Measurements from ENCODE around the gene LRIG1. TPM values are rescaled to one million over a fixed set of nuclear protein-coding genes. Genes with fewer than 3 reads are reported as not detected.

LRIG1 gene
- total RNA-seq (10 to 100 TPM; 37.9 to 38.2 TPM), polyA plus RNA-seq (47.9 TPM)

- H3K27ac ChIP-seq (ENCODE audit: low read depth, low read length) = peak within 1 kb of the TSS; percentile 55
- peak within 1 kb of the TSS; percentile 55 to 93 (median 86) for H3K27ac Mint-ChIP-seq
- H3K36me3 ChIP-seq (ENCODE audit: insufficient read depth, low read length) = no peaks in the 10 kb centered on the region
- DNase-seq = peak; percentile 90 to 98 (median 97)
- peaks cover 0 to 3% (median 0%) of the 10 kb centered on the region in 3 donors for H3K36me3 Mint-ChIP-seq
- no peaks in the 10 kb centered on the region for H3K27me3 Mint-ChIP-seq
- H3K27me3 ChIP-seq (ENCODE audit: insufficient read depth, low read length, poor library complexity, severe bottlenecking) = no peaks in the 10 kb centered on the region
- ChIA-PET POLR2A (interaction anchor here (0.5 to 2.1 kb wide), 3 partner anchors 10 to 201 kb away, joined by 3 to 11 read pairs (median 4); no protein-coding TSS in a partner anchor), CTCF (interaction anchor here (0.8 to 1.7 kb wide), 4 partner anchors 9 to 94 kb away, joined by 3 to 7 read pairs (median 4); no protein-coding TSS in a partner anchor)
- H3K9me3 ChIP-seq (ENCODE audit: low read length) = no peaks in the 10 kb centered on the region
- H3K4me3 ChIP-seq (ENCODE audit: low read length) = peak within 1 kb of the TSS; percentile 68
- H3K9me3 Mint-ChIP-seq = no peaks in the 10 kb centered on the region
- peak within 1 kb of the TSS; percentile 90 to 98 (median 95) for H3K4me3 Mint-ChIP-seq
- peaks cover 46% of the 10 kb centered on the region for H3K4me1 ChIP-seq (ENCODE audit: insufficient read depth, low read length)
- H3K4me1 Mint-ChIP-seq = peaks cover 62 to 70% (median 65%) of the 10 kb centered on the region in 3 donors
These were observed at the start of gene LRIG1 for GRCh38 chr3:66500576-66501482. Gene LRIG1, minus strand, starts transcription at chr3:66501022. Its CDS starts 615 bp downstream, at chr3:66500407.

GRCh38 chr3:66544619-66545429 lies 44.0 kb upstream of the LRIG1 start:
- no peaks in the 10 kb centered on the region for H3K4me1 Mint-ChIP-seq
- ChIA-PET POLR2A (no interaction called here), CTCF (no interaction called here)
- peaks cover 0 to 4% (median 0%) of the 10 kb centered on the region in 3 donors for H3K36me3 Mint-ChIP-seq
- no peaks in the 10 kb centered on the region for H3K27me3 ChIP-seq (ENCODE audit: insufficient read depth, low read length, poor library complexity, severe bottlenecking)
- no peak overlapping the region for H3K4me3 ChIP-seq (ENCODE audit: low read length)
- H3K27ac Mint-ChIP-seq = no peak overlapping the region
- no peaks in the 10 kb centered on the region for H3K36me3 ChIP-seq (ENCODE audit: insufficient read depth, low read length)
- no peaks in the 10 kb centered on the region for H3K9me3 ChIP-seq (ENCODE audit: low read length)
- no peak for DNase-seq
- no peak overlapping the region for H3K27ac ChIP-seq (ENCODE audit: low read depth, low read length)
- H3K4me3 Mint-ChIP-seq = no peak overlapping the region
- peaks cover 0 to 8% (median 0%) of the 10 kb centered on the region in 5 donors for H3K9me3 Mint-ChIP-seq
- H3K27me3 Mint-ChIP-seq = peaks cover 0 to 3% of the 10 kb centered on the region in 2 donors
- H3K4me1 ChIP-seq (ENCODE audit: insufficient read depth, low read length) = no peaks in the 10 kb centered on the region

- Histone ChIP-seq H3K4me3 (ENCODE audit: low read length) (no peak overlapping the region), H3K4me1 (ENCODE audit: insufficient read depth, low read length) (no peaks in the 10 kb centered on the region), H3K36me3 (ENCODE audit: insufficient read depth, low read length) (no peaks in the 10 kb centered on the region), H3K27me3 (ENCODE audit: insufficient read depth, low read length, poor library complexity, severe bottlenecking) (no peaks in the 10 kb centered on the region), H3K27ac (ENCODE audit: low read depth, low read length) (no peak overlapping the region), H3K9me3 (ENCODE audit: low read length) (no peaks in the 10 kb centered on the region)
- peaks cover 0 to 4% (median 0%) of the 10 kb centered on the region in 3 donors for H3K36me3 Mint-ChIP-seq
- DNase-seq = no peak
- H3K4me1 Mint-ChIP-seq = no peaks in the 10 kb centered on the region
- ChIA-PET CTCF (interaction anchor here (0.8 kb wide), 1 partner anchor 134 kb away, joined by 4 read pairs; no protein-coding TSS in a partner anchor), POLR2A (interaction anchor here (0.7 kb wide), 1 partner anchor 292 kb away, joined by 5 read pairs; no protein-coding TSS in a partner anchor)
- no peaks in the 10 kb centered on the region for H3K27me3 Mint-ChIP-seq
- peaks cover 0 to 8% (median 0%) of the 10 kb centered on the region in 5 donors for H3K9me3 Mint-ChIP-seq
- H3K4me3 Mint-ChIP-seq = no peak overlapping the region
- no peak overlapping the region for H3K27ac Mint-ChIP-seq
These were observed 41.3 kb upstream of the LRIG1 start for GRCh38 chr3:66542153-66542552.

GRCh38 chr3:66539466-66539989 lies 38.7 kb upstream of the LRIG1 start:
- H3K27me3 Mint-ChIP-seq = no peaks in the 10 kb centered on the region
- H3K4me3 Mint-ChIP-seq = no peak overlapping the region
- no peaks in the 10 kb centered on the region for H3K27me3 ChIP-seq (ENCODE audit: insufficient read depth, low read length, poor library complexity, severe bottlenecking)
- DNase-seq = no peak
- H3K9me3 Mint-ChIP-seq = peaks cover 0 to 8% (median 0%) of the 10 kb centered on the region in 5 donors
- H3K27ac ChIP-seq (ENCODE audit: low read depth, low read length) = no peak overlapping the region
- H3K4me1 Mint-ChIP-seq = no peaks in the 10 kb centered on the region
- ChIA-PET POLR2A (no interaction called here), CTCF (no interaction called here)
- H3K27ac Mint-ChIP-seq = no peak overlapping the region
- peaks cover 0 to 4% (median 0%) of the 10 kb centered on the region in 3 donors for H3K36me3 Mint-ChIP-seq
- no peaks in the 10 kb centered on the region for H3K9me3 ChIP-seq (ENCODE audit: low read length)
- no peak overlapping the region for H3K4me3 ChIP-seq (ENCODE audit: low read length)
- H3K4me1 ChIP-seq (ENCODE audit: insufficient read depth, low read length) = no peaks in the 10 kb centered on the region
- no peaks in the 10 kb centered on the region for H3K36me3 ChIP-seq (ENCODE audit: insufficient read depth, low read length)

GRCh38 chr3:66538390-66538789 lies 37.6 kb upstream of the LRIG1 start:
- no peak overlapping the region for H3K27ac Mint-ChIP-seq
- ChIA-PET POLR2A (no interaction called here), CTCF (no interaction called here)
- DNase-seq = no peak
- Histone ChIP-seq H3K4me3 (ENCODE audit: low read length) (no peak overlapping the region), H3K27me3 (ENCODE audit: insufficient read depth, low read length, poor library complexity, severe bottlenecking) (no peaks in the 10 kb centered on the region), H3K27ac (ENCODE audit: low read depth, low read length) (no peak overlapping the region), H3K9me3 (ENCODE audit: low read length) (no peaks in the 10 kb centered on the region), H3K36me3 (ENCODE audit: insufficient read depth, low read length) (no peaks in the 10 kb centered on the region), H3K4me1 (ENCODE audit: insufficient read depth, low read length) (no peaks in the 10 kb centered on the region)
- no peaks in the 10 kb centered on the region for H3K27me3 Mint-ChIP-seq
- no peak overlapping the region for H3K4me3 Mint-ChIP-seq
- no peaks in the 10 kb centered on the region for H3K4me1 Mint-ChIP-seq
- H3K36me3 Mint-ChIP-seq = peaks cover 0 to 4% (median 0%) of the 10 kb centered on the region in 3 donors
- H3K9me3 Mint-ChIP-seq = peaks cover 0 to 8% (median 0%) of the 10 kb centered on the region in 5 donors

GRCh38 chr3:66537735-66538134 lies 36.9 kb upstream of the LRIG1 start:
- H3K27ac Mint-ChIP-seq = no peak overlapping the region
- peaks cover 0 to 4% (median 0%) of the 10 kb centered on the region in 5 donors for H3K9me3 Mint-ChIP-seq
- no peak overlapping the region for H3K27ac ChIP-seq (ENCODE audit: low read depth, low read length)
- POLR2A ChIA-PET = no interaction called here
- CTCF ChIA-PET = no interaction called here
- no peak overlapping the region for H3K4me3 ChIP-seq (ENCODE audit: low read length)
- H3K9me3 ChIP-seq (ENCODE audit: low read length) = no peaks in the 10 kb centered on the region
- H3K36me3 Mint-ChIP-seq = peaks cover 0 to 4% (median 0%) of the 10 kb centered on the region in 3 donors
- H3K27me3 ChIP-seq (ENCODE audit: insufficient read depth, low read length, poor library complexity, severe bottlenecking) = no peaks in the 10 kb centered on the region
- H3K27me3 Mint-ChIP-seq = no peaks in the 10 kb centered on the region
- H3K4me3 Mint-ChIP-seq = no peak overlapping the region
- H3K4me1 ChIP-seq (ENCODE audit: insufficient read depth, low read length) = no peaks in the 10 kb centered on the region
- DNase-seq = no peak
- no peaks in the 10 kb centered on the region for H3K4me1 Mint-ChIP-seq
- no peaks in the 10 kb centered on the region for H3K36me3 ChIP-seq (ENCODE audit: insufficient read depth, low read length)

- CTCF ChIA-PET = interaction anchor here (1.0 kb wide), 1 partner anchor 19 kb away, joined by 3 read pairs; no protein-coding TSS in a partner anchor
- DNase-seq = no peak
- no peaks in the 10 kb centered on the region for H3K9me3 Mint-ChIP-seq
- no peak overlapping the region for H3K27ac ChIP-seq (ENCODE audit: low read depth, low read length)
- no peaks in the 10 kb centered on the region for H3K4me1 Mint-ChIP-seq
- no peak overlapping the region for H3K4me3 ChIP-seq (ENCODE audit: low read length)
- H3K27ac Mint-ChIP-seq = no peak overlapping the region
- H3K36me3 ChIP-seq (ENCODE audit: insufficient read depth, low read length) = no peaks in the 10 kb centered on the region
- H3K36me3 Mint-ChIP-seq = no peaks in the 10 kb centered on the region
- no peaks in the 10 kb centered on the region for H3K27me3 ChIP-seq (ENCODE audit: insufficient read depth, low read length, poor library complexity, severe bottlenecking)
- peaks cover 0 to 2% of the 10 kb centered on the region in 2 donors for H3K27me3 Mint-ChIP-seq
- no peaks in the 10 kb centered on the region for H3K4me1 ChIP-seq (ENCODE audit: insufficient read depth, low read length)
- POLR2A ChIA-PET = interaction anchor here (0.6 kb wide), 1 partner anchor 67 kb away, joined by 3 read pairs; no protein-coding TSS in a partner anchor
- no peak overlapping the region for H3K4me3 Mint-ChIP-seq
- no peaks in the 10 kb centered on the region for H3K9me3 ChIP-seq (ENCODE audit: low read length)
These were observed 36.0 kb upstream of the LRIG1 start for GRCh38 chr3:66536791-66537190.

Data from CD8-positive, alpha-beta memory T cell (primary cell).